ENCODE results near the gene THADA. TPM values are rescaled to one million over a fixed set of nuclear protein-coding genes. Genes with fewer than 3 reads are reported as not detected.

THADA gene
- total RNA-seq, 1 donor from 2014 or later, result 51.4 TPM

DNA sequence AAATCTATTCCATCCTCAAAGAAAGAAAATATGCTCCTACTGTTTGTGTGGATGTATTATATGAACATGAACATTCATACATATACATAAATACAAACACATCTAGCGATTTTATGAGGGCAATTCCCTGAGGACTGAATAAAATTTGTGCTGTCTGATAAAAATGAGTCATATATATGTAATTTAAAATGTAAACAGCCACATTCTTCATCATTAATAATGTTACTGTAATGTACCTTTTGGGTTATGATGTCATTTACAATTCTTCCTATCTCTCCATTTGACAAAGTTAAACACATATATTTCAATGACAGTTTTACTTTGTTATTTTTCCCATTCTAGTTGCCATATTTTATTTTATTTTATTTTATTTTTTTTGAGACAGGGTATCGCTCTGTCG, 278.2 kb downstream of the THADA start:
- ChIA-PET POLR2A (no interaction called here), CTCF (no interaction called here)
- TF ChIP-seq, protein P1, sequence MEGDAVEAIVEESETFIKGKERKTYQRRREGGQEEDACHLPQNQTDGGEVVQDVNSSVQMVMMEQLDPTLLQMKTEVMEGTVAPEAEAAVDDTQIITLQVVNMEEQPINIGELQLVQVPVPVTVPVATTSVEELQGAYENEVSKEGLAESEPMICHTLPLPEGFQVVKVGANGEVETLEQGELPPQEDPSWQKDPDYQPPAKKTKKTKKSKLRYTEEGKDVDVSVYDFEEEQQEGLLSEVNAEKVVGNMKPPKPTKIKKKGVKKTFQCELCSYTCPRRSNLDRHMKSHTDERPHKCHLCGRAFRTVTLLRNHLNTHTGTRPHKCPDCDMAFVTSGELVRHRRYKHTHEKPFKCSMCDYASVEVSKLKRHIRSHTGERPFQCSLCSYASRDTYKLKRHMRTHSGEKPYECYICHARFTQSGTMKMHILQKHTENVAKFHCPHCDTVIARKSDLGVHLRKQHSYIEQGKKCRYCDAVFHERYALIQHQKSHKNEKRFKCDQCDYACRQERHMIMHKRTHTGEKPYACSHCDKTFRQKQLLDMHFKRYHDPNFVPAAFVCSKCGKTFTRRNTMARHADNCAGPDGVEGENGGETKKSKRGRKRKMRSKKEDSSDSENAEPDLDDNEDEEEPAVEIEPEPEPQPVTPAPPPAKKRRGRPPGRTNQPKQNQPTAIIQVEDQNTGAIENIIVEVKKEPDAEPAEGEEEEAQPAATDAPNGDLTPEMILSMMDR (IDR thresholded peaks at IDR 0.05), result no peak
- H3K27me3 Mint-ChIP-seq, result no peaks in the 10 kb centered on the region
- H3K4me1 Mint-ChIP-seq, result no peaks in the 10 kb centered on the region
- H3K4me3 Mint-ChIP-seq, result no peak overlapping the region
- no peaks in the 10 kb centered on the region for H3K9me3 Mint-ChIP-seq
- no peak overlapping the region for H3K27ac Mint-ChIP-seq
- intact Hi-C loops (cut with micrococcal nuclease), result no loop called here
- H3K36me3 Mint-ChIP-seq (ENCODE audit: low read depth), result peaks cover 40% of the 10 kb centered on the region
- ATAC-seq (ENCODE audit: low read depth) (no peak), DNase-seq (no peak)

DNA sequence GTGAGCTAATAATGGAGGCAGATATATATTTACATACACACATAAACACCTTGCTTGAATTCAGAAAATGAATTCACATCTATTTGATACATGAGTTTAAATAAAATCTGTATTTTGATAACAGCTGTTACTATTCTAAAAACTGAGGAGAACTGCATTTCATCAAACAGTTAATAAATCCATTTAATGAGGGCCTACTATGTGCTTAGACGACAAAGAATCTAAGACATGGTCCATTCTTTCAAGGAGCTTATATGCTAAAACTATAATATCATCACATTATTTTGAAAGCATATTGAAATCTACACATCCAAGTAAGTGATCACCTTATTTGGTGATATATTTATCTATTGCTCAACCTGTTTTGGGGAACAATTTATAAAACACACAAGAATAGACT, 278.6 kb downstream of the THADA start:
- Mint-ChIP-seq H3K27me3 (no peaks in the 10 kb centered on the region), H3K4me3 (no peak overlapping the region), H3K27ac (no peak overlapping the region), H3K4me1 (no peaks in the 10 kb centered on the region), H3K36me3 (ENCODE audit: low read depth) (peaks cover 45% of the 10 kb centered on the region), H3K9me3 (no peaks in the 10 kb centered on the region)
- POLR2A ChIA-PET, result no interaction called here
- intact Hi-C loops (cut with micrococcal nuclease), result no loop called here
- TF ChIP-seq, protein P1 (IDR thresholded peaks at IDR 0.05), result no peak
- DNase-seq (no peak), ATAC-seq (ENCODE audit: low read depth) (no peak)
- CTCF ChIA-PET, result no interaction called here

DNA sequence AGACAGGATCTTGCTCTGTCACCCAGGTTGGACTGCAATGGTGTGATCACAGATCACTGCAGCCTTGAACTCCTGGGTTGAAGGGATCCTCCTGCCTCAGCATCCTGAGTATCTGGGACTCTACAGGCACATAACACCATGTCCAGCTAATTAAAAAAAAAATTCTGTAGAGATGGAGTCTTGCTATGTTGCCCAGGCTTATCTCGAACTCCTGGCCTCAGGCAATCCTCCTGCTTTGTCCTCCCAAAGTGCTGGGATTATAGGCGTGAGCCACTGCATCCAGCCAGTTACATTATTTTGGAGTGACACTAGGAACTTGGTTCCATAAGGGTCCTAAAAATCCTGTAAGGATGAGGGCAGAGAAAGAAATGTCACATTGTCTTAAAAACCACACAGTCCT, 280.4 kb downstream of the THADA start:
- Mint-ChIP-seq H3K27me3 (no peaks in the 10 kb centered on the region), H3K4me1 (no peaks in the 10 kb centered on the region), H3K4me3 (no peak overlapping the region), H3K9me3 (no peaks in the 10 kb centered on the region), H3K27ac (no peak overlapping the region), H3K36me3 (ENCODE audit: low read depth) (peaks cover 47% of the 10 kb centered on the region)
- ATAC-seq (ENCODE audit: low read depth), result no peak
- intact Hi-C loops (cut with micrococcal nuclease), result no loop called here
- ChIA-PET CTCF (no interaction called here), POLR2A (no interaction called here)
- TF ChIP-seq, protein P1 (IDR thresholded peaks at IDR 0.05), result no peak
- DNase-seq, result no peak

DNA sequence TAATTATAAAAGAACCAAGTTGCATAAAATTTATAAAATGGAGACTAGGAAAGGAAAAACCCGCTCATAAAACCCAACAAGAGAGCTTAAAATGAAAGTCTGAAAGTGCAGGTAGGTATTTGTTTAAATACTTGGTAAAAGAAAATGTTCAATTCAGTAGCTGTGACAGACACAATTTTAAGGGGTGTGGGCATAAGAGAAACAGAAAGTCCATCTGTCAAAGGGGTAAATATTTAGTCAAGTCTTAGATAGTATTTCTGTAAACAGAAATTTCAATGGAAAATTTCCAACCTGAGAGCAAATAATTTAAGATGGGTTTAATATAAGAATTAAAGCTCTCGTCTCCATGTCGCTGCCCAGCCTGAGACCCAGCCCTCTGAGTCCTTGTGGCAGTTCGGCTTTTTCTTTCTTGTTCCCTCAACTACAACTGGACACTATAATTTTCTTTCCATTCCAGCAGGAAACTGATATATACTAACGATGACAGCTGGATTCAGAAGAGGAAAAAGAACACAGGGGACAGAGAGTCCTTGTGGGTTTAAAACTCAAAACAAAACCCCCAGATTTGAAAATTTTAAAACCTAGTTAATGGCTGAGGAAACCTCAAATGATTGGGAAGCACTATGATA, 281.4 kb downstream of the THADA start:
- intact Hi-C loops (cut with micrococcal nuclease), result no loop called here
- CTCF ChIA-PET, result no interaction called here
- Mint-ChIP-seq H3K4me1 (no peaks in the 10 kb centered on the region), H3K27ac (no peak overlapping the region), H3K9me3 (no peaks in the 10 kb centered on the region), H3K36me3 (ENCODE audit: low read depth) (peaks cover 41% of the 10 kb centered on the region), H3K4me3 (no peak overlapping the region), H3K27me3 (no peaks in the 10 kb centered on the region)
- DNase-seq (no peak), ATAC-seq (ENCODE audit: low read depth) (no peak)
- TF ChIP-seq, protein P1 (IDR thresholded peaks at IDR 0.05), result no peak
- POLR2A ChIA-PET, result no interaction called here

GRCh38 chr2:43313642-43314017, 282.2 kb downstream of the THADA start:
- ATAC-seq (ENCODE audit: low read depth), result no peak

More at GRCh38 chr2:43313642-43314017, 282.2 kb downstream of the THADA start:
- Mint-ChIP-seq H3K27ac (no peak overlapping the region), H3K27me3 (no peaks in the 10 kb centered on the region), H3K36me3 (ENCODE audit: low read depth) (peaks cover 40% of the 10 kb centered on the region), H3K4me3 (no peak overlapping the region), H3K9me3 (no peaks in the 10 kb centered on the region), H3K4me1 (no peaks in the 10 kb centered on the region)
- POLR2A ChIA-PET, result no interaction called here
- CTCF ChIA-PET, result no interaction called here
- TF ChIP-seq, protein P1 (IDR thresholded peaks at IDR 0.05), result no peak
- no peak for DNase-seq
- intact Hi-C loops (cut with micrococcal nuclease), result no loop called here

Measured in activated B cell treated with CpG ODN at 0.5 μM for 24 hours (primary cell).